ENCODE results near the gene ATCAY. TPM values are rescaled to one million over a fixed set of nuclear protein-coding genes. Genes with fewer than 3 reads are reported as not detected.
"Not testable (repeated sequence)": the region's sequence is repeated elsewhere in the genome, so short reads cannot be mapped to it uniquely, and the experiment has no call there.

Gene ATCAY
- total and polyA plus RNA-seq, 2 of the 4 experiments (the other 2 are of a cell fraction) = 0.31 to 0.36 TPM

DNA sequence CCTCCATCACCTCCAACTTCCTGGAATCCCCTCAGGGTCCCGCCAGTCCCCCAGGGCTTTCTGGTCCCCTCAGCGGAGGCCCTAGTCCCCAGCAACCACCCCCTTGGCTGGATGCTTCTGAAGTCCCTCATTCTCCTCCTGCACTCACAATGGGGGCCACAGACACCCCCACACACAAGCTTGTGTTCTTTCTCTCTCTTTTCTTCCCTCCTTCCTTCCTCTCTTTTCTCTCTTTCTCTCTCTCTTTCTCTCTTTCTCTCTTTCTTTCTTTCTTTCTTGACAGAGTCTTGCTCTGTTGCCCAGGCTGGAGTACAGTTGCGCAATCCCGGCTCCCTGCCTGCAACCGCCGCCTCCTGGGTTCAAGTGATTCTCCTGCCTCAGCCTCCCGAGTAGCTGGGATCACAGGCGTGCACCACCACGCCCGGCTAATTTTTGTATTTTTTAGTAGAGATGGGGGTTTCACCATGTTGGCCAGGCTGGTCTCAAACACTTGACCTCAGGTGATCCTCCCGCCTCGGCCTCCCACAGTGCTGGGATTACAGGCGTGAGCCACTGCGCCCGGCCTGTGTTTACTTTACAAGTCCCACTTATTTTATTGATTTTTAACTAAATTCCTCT, 66.9 kb downstream of the ATCAY start:
- H3K27ac ChIP-seq (ENCODE audit: insufficient read depth, low read length); BruUV-seq (replicated peaks); intact Hi-C loops (cut with micrococcal nuclease); H3K79me1 ChIP-seq (ENCODE audit: low read depth in 1 of 2, low read length in 2 of 2); H3K27me3 ChIP-seq (ENCODE audit: control insufficient read depth, insufficient read depth, low read length); H4K91ac ChIP-seq (ENCODE audit: insufficient read depth, low read depth, low read length); H3K9ac ChIP-seq (ENCODE audit: low read depth, low read length); H3K4me1 ChIP-seq (ENCODE audit: control insufficient read depth, insufficient read depth, low read length); H2AK9ac ChIP-seq (replicated peaks; ENCODE audit: low read depth, low read length, poor library complexity); H3K9me3 ChIP-seq (ENCODE audit: control insufficient read depth, insufficient read depth, low read length); H2BK15ac ChIP-seq (ENCODE audit: low read depth, low read length); DNase-seq; dilution Hi-C loops (cut with HindIII; ENCODE audit: low sequenced_read_pairs, unreplicated experiment); H3K23ac ChIP-seq (ENCODE audit: low read depth, low read length); H3K18ac ChIP-seq (ENCODE audit: low read depth, low read length); in situ Hi-C loops (cut with MboI; ENCODE audit: low sequenced_read_pairs); H2BK120ac ChIP-seq (ENCODE audit: low read depth, low read length); H4K8ac ChIP-seq (ENCODE audit: low read depth in 2 of 2, low read length in 2 of 2); H3K4ac ChIP-seq (ENCODE audit: low read depth, low read length); H2AK5ac ChIP-seq (ENCODE audit: low read depth, low read length); H3K4me2 ChIP-seq (ENCODE audit: low read depth, low read length); H2AFZ ChIP-seq (replicated peaks; ENCODE audit: low read length, poor library complexity); CTCF ChIA-PET; H4K5ac ChIP-seq (ENCODE audit: low read depth, low read length); ATAC-seq (ENCODE audit: low read depth); H3K4me3 ChIP-seq (ENCODE audit: insufficient read depth, low read depth, low read length); H3K9me1 ChIP-seq (ENCODE audit: insufficient read depth, low read length); H3K56ac ChIP-seq (ENCODE audit: extremely low read depth, insufficient read depth, low read length); H3K36me3 ChIP-seq (ENCODE audit: control insufficient read depth, insufficient read depth, low read length); H2BK5ac ChIP-seq (ENCODE audit: low read depth, low read length, poor library complexity, severe bottlenecking); H3K14ac ChIP-seq (replicated peaks; ENCODE audit: low read depth, low read length); H2BK20ac ChIP-seq (ENCODE audit: low read depth, low read length): not testable (repeated sequence)
- 54% methylated on average over 2 of the region's 15 CpGs; no CpG with 5 or more reads in 1 of the 2 experiments for WGBS, 2 experiments (ENCODE audit: extremely low coverage in 2 of 2, insufficient read length in 1 of 2)
- TF ChIP-seq CEBPB (IDR thresholded peaks at IDR 0.05; ENCODE audit: low read depth, low read length) = peak; percentile 66
- H4K20me1 ChIP-seq (ENCODE audit: insufficient read depth, low read length) = peaks cover 10% of the 10 kb centered on the region; the same call in 1 of the 2 replicates
- POLR2A ChIA-PET (ENCODE audit: unreplicated experiment) = interaction anchor here (0.6 kb wide), 1 partner anchor 8 kb away, joined by 3 read pairs; no protein-coding TSS in a partner anchor
